ENCODE measurements around the gene MERTK. TPM values are rescaled to one million over a fixed set of nuclear protein-coding genes. Genes with fewer than 3 reads are reported as not detected.
"Not testable (repeated sequence)": the region's sequence is repeated elsewhere in the genome, so short reads cannot be mapped to it uniquely, and the experiment has no call there.

Gene MERTK
- total RNA-seq, 1 donor: 2.4 TPM

- H3K4me3 ChIP-seq (ENCODE audit: low read depth, low read length): no peak overlapping the region
- DNase-seq (ENCODE audit: low read depth): no peak
- no peak for TF ChIP-seq CTCF (IDR thresholded peaks at IDR 0.05; ENCODE audit: insufficient read depth, low read length)
These were observed 5.6 kb downstream of the MERTK start for GRCh38 chr2:111903930-111904439.

GRCh38 chr2:111904726-111905474 is 6.5 kb downstream of the MERTK start:
- no peak for TF ChIP-seq CTCF (IDR thresholded peaks at IDR 0.05; ENCODE audit: insufficient read depth, low read length)
- no peak overlapping the region for H3K4me3 ChIP-seq (ENCODE audit: low read depth, low read length)
- no peak for DNase-seq (ENCODE audit: low read depth)

- H3K4me3 ChIP-seq (ENCODE audit: low read depth, low read length); DNase-seq (ENCODE audit: low read depth): not testable (repeated sequence)
These were observed 7.1 kb downstream of the MERTK start for GRCh38 chr2:111905475-111905869.

- no peak overlapping the region for H3K4me3 ChIP-seq (ENCODE audit: low read depth, low read length)
- DNase-seq (ENCODE audit: low read depth): no peak
- TF ChIP-seq CTCF (IDR thresholded peaks at IDR 0.05; ENCODE audit: insufficient read depth, low read length): no peak
These were observed 7.8 kb downstream of the MERTK start for GRCh38 chr2:111905990-111906735.

GRCh38 chr2:111908578-111908977 is 10.2 kb downstream of the MERTK start:
- H3K4me3 ChIP-seq (ENCODE audit: low read depth, low read length): no peak overlapping the region
- DNase-seq (ENCODE audit: low read depth): no peak
- no peak for TF ChIP-seq CTCF (IDR thresholded peaks at IDR 0.05; ENCODE audit: insufficient read depth, low read length)

- no peak for DNase-seq (ENCODE audit: low read depth)
- H3K4me3 ChIP-seq (ENCODE audit: low read depth, low read length): no peak overlapping the region
- TF ChIP-seq CTCF (IDR thresholded peaks at IDR 0.05; ENCODE audit: insufficient read depth, low read length): no peak
These were observed 10.7 kb downstream of the MERTK start for GRCh38 chr2:111909079-111909478.

GRCh38 chr2:111909997-111910396 is 11.6 kb downstream of the MERTK start:
- not testable (repeated sequence) for DNase-seq (ENCODE audit: low read depth); H3K4me3 ChIP-seq (ENCODE audit: low read depth, low read length)

Measured in fibroblast of the aortic adventitia (primary cell).